T-helper 1 cell treated with Interleukin-12 subunit alpha and Interleukin-12 subunit beta and Interleukin-4 antibody, amounts not matched to agents 30 μg/mL and 1 μg/mL, for 36 hours (primary cell): ENCODE results near the gene TTC1.

Experiments used
- H3K27ac Mint-ChIP-seq: one replicate; pipeline ENCODE4 v1.8.0; 2021; ENCODE audit warnings: mild to moderate bottlenecking, mixed read lengths
- H3K27me3 Mint-ChIP-seq: one replicate; pipeline ENCODE4 v1.8.0; 2021; ENCODE audit warnings: low read depth, mixed read lengths
- H3K36me3 Mint-ChIP-seq: one replicate; pipeline ENCODE4 v1.8.0; 2021; ENCODE audit warnings: low read depth, mixed read lengths
- H3K4me1 Mint-ChIP-seq: one replicate; pipeline ENCODE4 v1.8.0; 2021; ENCODE audit warnings: low read depth, mixed read lengths
- H3K4me3 Mint-ChIP-seq: one replicate; pipeline ENCODE4 v1.8.0; 2021; ENCODE audit warnings: mild to moderate bottlenecking, moderate library complexity, mixed read lengths
- H3K9me3 Mint-ChIP-seq: one replicate; pipeline ENCODE4 v1.8.0; 2021; ENCODE audit warnings: mixed read lengths

TTC1 gene

GRCh38 chr5:160020964-160021363 lies 12.0 kb downstream of the TTC1 start:
- H3K4me3 Mint-ChIP-seq: no peak overlapping the region
- peaks cover 18% of the 10 kb centered on the region for H3K36me3 Mint-ChIP-seq
- H3K9me3 Mint-ChIP-seq: no peaks in the 10 kb centered on the region
- no peaks in the 10 kb centered on the region for H3K27me3 Mint-ChIP-seq
- no peak overlapping the region for H3K27ac Mint-ChIP-seq
- H3K4me1 Mint-ChIP-seq: peaks cover 15% of the 10 kb centered on the region

- H3K4me1 Mint-ChIP-seq: peaks cover 15% of the 10 kb centered on the region
- peaks cover 21% of the 10 kb centered on the region for H3K36me3 Mint-ChIP-seq
- H3K4me3 Mint-ChIP-seq: no peak overlapping the region
- H3K27ac Mint-ChIP-seq: no peak overlapping the region
- no peaks in the 10 kb centered on the region for H3K27me3 Mint-ChIP-seq
- H3K9me3 Mint-ChIP-seq: no peaks in the 10 kb centered on the region
Measured at GRCh38 chr5:160021831-160022446, 13.0 kb downstream of the TTC1 start.

DNA sequence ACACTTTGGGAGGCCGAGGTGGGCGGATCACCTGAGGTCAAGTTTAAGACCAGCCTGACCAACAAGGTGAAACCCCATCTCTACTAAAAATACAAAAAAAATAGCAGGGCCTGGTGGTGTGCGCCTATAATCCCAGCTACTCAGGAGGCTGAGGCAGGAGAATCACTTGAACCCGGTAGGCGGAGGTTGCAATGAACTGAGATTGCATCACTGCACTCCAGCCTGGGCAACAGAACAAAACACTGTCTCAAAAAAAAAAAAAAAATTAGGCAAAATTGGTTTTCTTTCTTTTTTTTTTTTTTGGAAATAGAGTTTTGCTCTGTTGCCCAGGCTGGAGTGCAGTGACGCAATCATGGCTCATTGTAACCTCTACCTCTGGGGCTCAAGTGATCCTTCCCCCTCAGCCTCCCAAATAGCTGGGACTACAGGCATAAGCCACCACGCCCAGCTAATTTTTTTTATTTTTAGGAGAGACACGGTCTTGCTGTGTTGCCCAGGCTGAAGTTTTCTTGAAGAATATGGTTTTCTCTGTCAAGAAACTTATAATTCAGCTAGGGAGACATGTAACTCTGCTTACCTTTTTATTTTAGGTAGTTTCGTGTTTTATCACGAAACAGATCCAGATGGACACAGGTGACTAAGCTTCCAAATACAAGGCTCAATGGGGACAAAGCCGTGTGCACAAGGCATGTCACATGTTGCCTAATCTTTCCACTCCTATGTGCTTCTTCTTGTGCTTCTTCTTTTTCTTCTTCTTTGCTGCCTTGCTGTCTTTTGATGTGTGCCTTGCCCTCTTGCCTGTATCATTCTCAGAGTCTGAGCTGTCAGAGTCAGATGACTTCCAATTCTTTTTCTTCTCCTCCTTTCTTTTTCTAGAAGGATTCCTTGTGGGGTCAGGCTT lies 14.3 kb downstream of the TTC1 start:
- Mint-ChIP-seq H3K4me1 (peaks cover 20% of the 10 kb centered on the region), H3K27me3 (no peaks in the 10 kb centered on the region), H3K27ac (no peak overlapping the region), H3K36me3 (peaks cover 24% of the 10 kb centered on the region), H3K4me3 (no peak overlapping the region), H3K9me3 (no peaks in the 10 kb centered on the region)

DNA sequence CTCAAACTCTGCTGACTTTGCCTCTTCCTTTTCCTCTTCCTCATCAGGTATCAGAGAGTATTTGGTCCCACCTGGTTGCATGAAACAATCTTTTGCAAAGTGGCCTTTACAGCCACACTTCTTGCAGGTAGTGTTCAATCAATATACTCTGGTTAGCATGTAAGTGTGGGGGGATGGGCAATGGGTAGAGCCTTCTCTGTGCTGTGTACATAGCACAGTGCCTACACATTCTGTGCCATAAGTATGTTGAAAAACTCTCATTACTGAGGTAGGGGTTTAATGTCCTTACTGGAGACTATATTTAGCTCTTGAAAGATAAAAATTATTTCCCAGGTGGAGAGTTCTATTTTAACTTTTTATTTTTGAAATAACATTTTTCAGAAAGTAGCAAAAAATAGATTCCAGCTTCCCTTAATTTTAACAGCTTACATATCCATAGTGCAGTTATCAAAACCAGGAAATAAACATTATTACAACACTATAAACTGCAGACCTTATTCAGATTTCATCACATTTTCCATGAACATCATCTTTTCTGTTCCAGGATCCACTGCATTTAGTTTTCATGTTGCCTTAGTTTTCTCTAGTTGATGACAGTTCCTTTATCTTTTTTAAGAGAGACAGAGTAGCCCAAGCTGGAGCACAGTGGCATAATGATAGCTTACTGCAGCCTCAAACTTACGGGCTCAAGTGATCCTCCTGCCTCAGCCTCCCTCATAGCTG lies 15.1 kb downstream of the TTC1 start:
- peaks cover 22% of the 10 kb centered on the region for H3K36me3 Mint-ChIP-seq
- no peaks in the 10 kb centered on the region for H3K9me3 Mint-ChIP-seq
- H3K27me3 Mint-ChIP-seq: no peaks in the 10 kb centered on the region
- H3K4me1 Mint-ChIP-seq: peaks cover 21% of the 10 kb centered on the region
- no peak overlapping the region for H3K4me3 Mint-ChIP-seq
- no peak overlapping the region for H3K27ac Mint-ChIP-seq

GRCh38 chr5:160029004-160029403 lies 20.1 kb downstream of the TTC1 start:
- no peak overlapping the region for H3K4me3 Mint-ChIP-seq
- H3K27ac Mint-ChIP-seq: no peak overlapping the region
- H3K4me1 Mint-ChIP-seq: peaks cover 5% of the 10 kb centered on the region
- no peaks in the 10 kb centered on the region for H3K27me3 Mint-ChIP-seq
- H3K9me3 Mint-ChIP-seq: no peaks in the 10 kb centered on the region
- H3K36me3 Mint-ChIP-seq: peaks cover 29% of the 10 kb centered on the region

DNA sequence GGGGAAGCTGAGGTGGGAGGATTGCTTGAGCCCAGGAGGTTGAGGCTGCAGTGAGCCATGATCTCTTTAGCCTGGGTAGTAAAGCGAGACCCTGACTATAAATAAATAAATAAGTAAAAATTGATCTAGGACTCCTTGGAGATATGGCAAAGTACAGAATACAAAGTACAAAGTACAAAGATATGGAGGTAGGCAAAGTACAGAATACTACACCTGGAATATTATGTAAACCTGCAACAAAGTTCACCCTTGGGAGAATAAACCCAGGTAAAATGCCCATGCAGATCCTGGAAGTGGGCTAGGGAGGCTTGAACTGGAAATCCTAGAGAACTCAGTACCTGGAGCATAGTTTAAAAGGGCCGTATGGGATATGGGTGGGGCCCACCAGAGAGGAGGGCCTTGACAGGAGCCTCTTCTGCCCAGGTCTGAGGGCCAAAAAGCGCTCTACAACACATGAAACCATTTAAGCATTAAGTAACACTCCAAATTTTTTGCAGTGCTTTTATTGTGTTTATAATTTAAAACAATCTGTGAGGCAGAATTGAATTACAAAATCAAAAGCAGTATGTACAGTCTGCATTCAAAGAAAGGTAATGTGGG lies 20.7 kb downstream of the TTC1 start:
- H3K4me3 Mint-ChIP-seq: no peak overlapping the region
- H3K27ac Mint-ChIP-seq: no peak overlapping the region
- peaks cover 5% of the 10 kb centered on the region for H3K4me1 Mint-ChIP-seq
- H3K9me3 Mint-ChIP-seq: no peaks in the 10 kb centered on the region
- H3K36me3 Mint-ChIP-seq: peaks cover 29% of the 10 kb centered on the region
- no peaks in the 10 kb centered on the region for H3K27me3 Mint-ChIP-seq

DNA sequence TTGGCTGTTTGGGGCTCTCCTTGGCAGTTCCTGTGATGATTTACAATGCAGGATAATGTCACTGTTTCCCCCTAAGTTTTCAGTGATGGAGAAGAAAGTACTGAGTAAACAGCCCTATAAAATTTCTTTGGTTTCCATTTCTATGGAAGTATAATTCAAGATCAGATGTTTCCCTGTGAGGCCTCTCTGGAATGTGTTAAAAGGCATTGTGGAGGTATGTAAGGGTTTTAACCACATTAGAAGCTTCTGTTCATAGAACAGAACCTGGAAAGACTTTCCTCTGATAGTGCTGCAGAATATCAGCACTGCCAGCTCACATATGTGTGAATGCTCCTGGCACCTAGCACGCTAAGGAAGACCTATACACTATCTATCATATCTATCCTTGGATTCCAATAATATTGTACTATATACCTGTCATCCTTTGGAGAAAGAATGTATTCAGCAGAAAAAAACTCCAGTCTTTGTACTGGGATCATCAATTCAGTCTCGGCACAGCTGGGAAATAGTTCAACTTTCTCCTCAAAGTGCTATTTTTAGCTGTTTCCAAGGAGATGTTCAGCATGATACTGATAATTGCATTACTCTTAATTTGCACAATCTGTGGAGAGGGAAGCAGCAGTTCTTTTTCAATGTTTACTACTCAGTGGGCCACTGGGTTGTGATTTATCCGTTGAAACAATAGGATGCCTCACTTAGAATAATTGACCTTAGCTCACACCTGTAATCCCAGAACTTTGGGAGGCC lies 21.9 kb downstream of the TTC1 start:
- Mint-ChIP-seq H3K36me3 (peaks cover 34% of the 10 kb centered on the region), H3K4me3 (no peak overlapping the region), H3K27me3 (no peaks in the 10 kb centered on the region), H3K27ac (no peak overlapping the region), H3K9me3 (no peaks in the 10 kb centered on the region), H3K4me1 (peaks cover 7% of the 10 kb centered on the region)

GRCh38 chr5:160033546-160034252 lies 24.8 kb downstream of the TTC1 start:
- Mint-ChIP-seq H3K27ac (no peak overlapping the region), H3K4me1 (peaks cover 2% of the 10 kb centered on the region), H3K9me3 (no peaks in the 10 kb centered on the region), H3K27me3 (no peaks in the 10 kb centered on the region), H3K36me3 (peaks cover 45% of the 10 kb centered on the region), H3K4me3 (no peak overlapping the region)

- no peak overlapping the region for H3K4me3 Mint-ChIP-seq
- peaks cover 42% of the 10 kb centered on the region for H3K36me3 Mint-ChIP-seq
- H3K9me3 Mint-ChIP-seq: no peaks in the 10 kb centered on the region
- H3K27ac Mint-ChIP-seq: no peak overlapping the region
- H3K27me3 Mint-ChIP-seq: no peaks in the 10 kb centered on the region
- H3K4me1 Mint-ChIP-seq: peaks cover 2% of the 10 kb centered on the region
Measured at GRCh38 chr5:160036243-160036642, 27.3 kb downstream of the TTC1 start.

DNA sequence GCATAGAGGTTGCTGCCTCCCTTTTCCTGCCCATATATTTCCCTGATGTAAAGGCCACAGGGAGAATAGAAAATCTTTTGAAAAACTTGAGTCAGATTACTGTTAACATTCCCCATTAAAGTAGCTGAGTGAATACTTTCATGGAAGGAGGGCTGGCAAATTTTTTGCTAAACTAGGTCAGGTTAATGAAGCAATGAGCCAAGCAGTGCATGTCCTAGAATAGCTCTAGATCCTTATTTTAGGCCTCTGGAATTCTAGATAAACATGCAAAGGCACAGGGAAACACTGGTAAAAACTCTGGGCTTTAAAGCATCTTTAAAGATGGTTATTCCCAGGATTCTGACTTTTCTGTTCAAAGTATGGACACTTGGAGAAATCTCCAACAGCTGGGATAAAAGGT lies 27.9 kb downstream of the TTC1 start:
- Mint-ChIP-seq H3K4me1 (peaks cover 2% of the 10 kb centered on the region), H3K27me3 (no peaks in the 10 kb centered on the region), H3K4me3 (no peak overlapping the region), H3K27ac (no peak overlapping the region), H3K36me3 (peaks cover 42% of the 10 kb centered on the region), H3K9me3 (no peaks in the 10 kb centered on the region)

DNA sequence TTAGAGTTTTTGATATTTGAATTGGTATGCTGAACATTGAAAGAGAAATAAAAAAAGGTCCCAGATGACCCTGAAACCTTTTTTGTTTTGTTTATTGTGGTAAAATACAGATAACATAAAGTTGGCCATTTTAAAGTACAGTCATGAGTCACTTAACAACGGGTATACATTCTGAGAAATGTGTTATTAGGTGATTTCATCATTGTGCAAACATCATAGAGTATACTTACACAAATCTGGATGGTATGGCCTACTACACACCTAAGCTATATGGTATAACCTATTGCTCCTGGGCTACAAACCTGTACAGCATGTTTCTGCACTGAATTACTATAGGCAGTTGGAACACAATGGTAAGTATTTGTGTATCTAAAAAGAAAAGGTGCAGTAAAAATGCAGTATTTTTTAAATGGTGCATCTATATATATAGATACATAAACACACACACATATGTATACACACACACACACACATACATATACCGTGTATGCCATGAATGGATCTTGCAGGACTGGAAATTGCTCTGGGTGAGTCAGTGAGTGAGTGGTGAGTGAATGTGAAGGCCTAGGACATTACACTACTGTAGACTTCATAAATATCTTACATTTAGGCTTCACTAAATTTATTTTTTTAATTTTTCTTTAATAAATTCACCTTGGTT lies 31.0 kb downstream of the TTC1 start:
- Mint-ChIP-seq H3K4me3 (no peak overlapping the region), H3K27ac (no peak overlapping the region), H3K4me1 (peaks cover under 1% of the 10 kb centered on the region), H3K36me3 (peaks cover 39% of the 10 kb centered on the region), H3K9me3 (no peaks in the 10 kb centered on the region), H3K27me3 (no peaks in the 10 kb centered on the region)

- H3K9me3 Mint-ChIP-seq: no peaks in the 10 kb centered on the region
- H3K27me3 Mint-ChIP-seq: no peaks in the 10 kb centered on the region
- H3K4me1 Mint-ChIP-seq: no peaks in the 10 kb centered on the region
- no peak overlapping the region for H3K4me3 Mint-ChIP-seq
- H3K36me3 Mint-ChIP-seq: peaks cover 33% of the 10 kb centered on the region
- H3K27ac Mint-ChIP-seq: no peak overlapping the region
Measured at GRCh38 chr5:160040471-160040835, 31.5 kb downstream of the TTC1 start.

DNA sequence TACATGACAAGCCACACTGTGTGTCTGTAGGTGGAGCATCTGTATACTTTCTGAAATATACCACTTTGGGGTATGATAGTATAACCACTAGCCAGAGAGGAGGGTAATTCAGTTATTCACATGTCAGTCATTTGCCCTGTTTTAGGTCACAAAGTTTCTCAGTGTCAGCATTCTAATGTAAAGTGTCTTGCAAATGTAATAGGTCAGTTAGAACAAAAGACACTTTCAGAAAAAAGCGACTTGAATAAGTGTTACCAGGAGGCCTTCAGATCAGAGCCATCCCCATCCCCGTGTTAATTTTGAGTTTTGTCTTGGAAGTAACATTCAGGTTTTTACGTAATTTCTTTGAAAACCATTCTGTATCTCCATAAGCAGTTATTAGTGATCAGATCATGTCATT lies 33.7 kb downstream of the TTC1 start:
- peaks cover 25% of the 10 kb centered on the region for H3K36me3 Mint-ChIP-seq
- H3K9me3 Mint-ChIP-seq: no peaks in the 10 kb centered on the region
- no peaks in the 10 kb centered on the region for H3K27me3 Mint-ChIP-seq
- no peak overlapping the region for H3K4me3 Mint-ChIP-seq
- H3K4me1 Mint-ChIP-seq: no peaks in the 10 kb centered on the region
- no peak overlapping the region for H3K27ac Mint-ChIP-seq
